K562 (cell line): Measurements from ENCODE around the gene NUAK1. TPM values are rescaled to one million over a fixed set of nuclear protein-coding genes. Genes with fewer than 3 reads are reported as not detected.

Experiments used
- ATAC-seq: fragments of 200-7000 bp; cut with Tn5 transposase; 3 replicates; pipeline ENCODE4 v1.9.1; 2020; ENCODE audit warnings: moderate library complexity
- BruUV-seq: library from RNA; stranded (reverse); fragments of 400-500 nt; replicated peaks from 2 replicates; lab custom pipeline; 2021; lab: Mats Ljungman, UMichigan
- CTCF ChIA-PET: fragments of 300-600 bp; formaldehyde crosslinking; extraction: SDS; loops from one replicate; lab custom pipeline; 2021; ENCODE audit warnings: low intra/inter-chr PET ratio; lab: Yijun Ruan, JAX
- POLR2A ChIA-PET: fragments of 300-600, 350-650 bp; sonication (Branson Sonifier 250); formaldehyde crosslinking; extraction: SDS; loops from one replicate; lab custom pipeline; 2021; ENCODE audit warnings: antibody characterized with exemption, inconsistent platforms; lab: Yijun Ruan, JAX
- DNase-seq, 4 experiments: peaks; one replicate each; pipeline versions ENCODE4 v3.0.0 to v3.0.0-alpha.2; 2011 to 2018; ENCODE audit warnings: low spot score in 3 of 4, mixed read lengths in 3 of 4; ENCODE audit errors: extremely low read depth in 1 of 4
- FAIRE-seq: peaks from 2 replicates; lab custom pipeline; 2011; peaks lifted over from hg19 to GRCh38; lab: Jason Lieb, UNC
- H2AFZ ChIP-seq: 2 replicates; pipeline ENCODE4 v1.6.0; 2011; ENCODE audit warnings: low read depth, low read length, control low read depth, inconsistent platforms
- H3K27ac ChIP-seq: fragments of 200-600 bp; 3 replicates; pipeline ENCODE4 v1.8.0; 2011; ENCODE audit warnings: low read depth, mild to moderate bottlenecking, control low read depth, inconsistent platforms, low read length, moderate library complexity, mixed read lengths; ENCODE audit errors: extremely low read depth
- H3K27me3 ChIP-seq, 2 experiments: fragments of 300-600 bp in 1 of 2; 2 replicates in 1 of 2; 3 replicates in 1 of 2; pipeline versions ENCODE4 v1.6.0 to v1.8.0; 2011; ENCODE audit warnings: inconsistent platforms in 2 of 2, low read length in 2 of 2, mild to moderate bottlenecking in 1 of 2, mixed read lengths in 1 of 2, moderate library complexity in 1 of 2; ENCODE audit not compliant: control insufficient read depth in 2 of 2, insufficient read depth in 2 of 2
- H3K36me3 ChIP-seq: fragments of 300-600 bp; 3 replicates; pipeline ENCODE4 v1.8.0; 2011; ENCODE audit warnings: mild to moderate bottlenecking, low read length, inconsistent platforms; ENCODE audit not compliant: control insufficient read depth, insufficient read depth
- H3K4me1 ChIP-seq, 2 experiments: fragments of 200-600 bp in 1 of 2; replicated peaks in 1 of 2; 2 replicates in 1 of 2; 3 replicates in 1 of 2; pipeline versions ENCODE4 v1.5.1 to v1.8.0; 2011; ENCODE audit warnings: inconsistent platforms in 2 of 2, low read length in 2 of 2, mild to moderate bottlenecking in 1 of 2, mixed read lengths in 1 of 2, moderate library complexity in 1 of 2; ENCODE audit not compliant: control insufficient read depth in 2 of 2, insufficient read depth in 2 of 2
- H3K4me2 ChIP-seq: 2 replicates; pipeline ENCODE4 v1.6.1; 2011; ENCODE audit warnings: low read length, control low read depth, inconsistent platforms, mixed read lengths; ENCODE audit not compliant: insufficient read depth
- H3K4me3 ChIP-seq: fragments of 200-600 bp; sonication (generic), shearing (Covaris generic); 2 replicates; pipeline ENCODE4 v1.5.1; 2016; ENCODE audit warnings: control low read depth, inconsistent platforms
- H3K79me2 ChIP-seq: fragments of 200-600 bp; 3 replicates; pipeline ENCODE4 v1.8.0; 2011; ENCODE audit warnings: low read length, inconsistent platforms; ENCODE audit not compliant: control insufficient read depth, insufficient read depth
- H3K9ac ChIP-seq, 2 experiments: 2 replicates each; pipeline versions ENCODE4 v1.6.0 to v1.6.1; 2011; ENCODE audit warnings: low read depth in 2 of 2, low read length in 2 of 2, control low read depth in 1 of 2, inconsistent platforms in 1 of 2, mild to moderate bottlenecking in 1 of 2, mixed read lengths in 1 of 2; ENCODE audit not compliant: insufficient read depth in 1 of 2
- H3K9me1 ChIP-seq: one replicate; pipeline ENCODE4 v1.6.0; 2011; ENCODE audit warnings: inconsistent platforms, mild to moderate bottlenecking, low read length, moderate library complexity; ENCODE audit not compliant: control insufficient read depth, insufficient read depth
- H3K9me3 ChIP-seq: replicated peaks from 2 replicates; pipeline ENCODE4 v1.5.1; 2011; ENCODE audit warnings: low read depth, low read length, inconsistent platforms; ENCODE audit not compliant: control insufficient read depth, insufficient read depth
- H4K20me1 ChIP-seq: replicated peaks from 2 replicates; pipeline ENCODE4 v1.6.1; 2011; ENCODE audit warnings: low read length, inconsistent platforms, mixed read lengths; ENCODE audit not compliant: control insufficient read depth, insufficient read depth
- CHD7 ChIP-seq: fragments of 200-600 bp; sonication (generic); IDR thresholded peaks from one replicate; pipeline ENCODE4 v1.6.1; 2012; ENCODE audit warnings: mild to moderate bottlenecking, low read depth, low read length, inconsistent platforms
- HNRNPLL ChIP-seq: fragments of 200-400 bp; formaldehyde crosslinking; IDR thresholded peaks from 2 replicates; pipeline ENCODE4 v1.6.1; 2017; ENCODE audit warnings: low read length, low read depth, mild to moderate bottlenecking; ENCODE audit not compliant: poor library complexity, severe bottlenecking
- RB1 ChIP-seq: fragments of 450-650 bp; IDR thresholded peaks from 2 replicates; pipeline ENCODE4 v1.6.1; 2017; ENCODE audit warnings: low read depth, mild to moderate bottlenecking
- RBFOX2 ChIP-seq: fragments of 200-400 bp; formaldehyde crosslinking; IDR thresholded peaks from 2 replicates; pipeline ENCODE4 v1.6.1; 2017; ENCODE audit warnings: low read depth, mild to moderate bottlenecking, low read length, moderate library complexity
- RFX5 ChIP-seq: IDR thresholded peaks from 2 replicates; pipeline ENCODE4 v1.6.1; 2011; ENCODE audit warnings: low read depth, mild to moderate bottlenecking, improper control_type of control experiment, low read length
- TARDBP ChIP-seq: fragments of 450-650 bp; IDR thresholded peaks from 2 replicates; pipeline ENCODE4 v1.6.1; 2016
- WGBS: fragments of 100-300 bp; shearing (Covaris generic); methylation state at CpG from one replicate; pipeline ENCODE4 v1.1.6; 2016; ENCODE audit warnings: low coverage, mixed read lengths; ENCODE audit not compliant: insufficient coverage; ENCODE audit errors: missing lambda C conversion rate; 5-methylcytosine and 5-hydroxymethylcytosine counted together
- in situ Hi-C: fragments of 300-500 bp; cut with MboI; formaldehyde crosslinking; loops from 4 replicates; pipeline ENCODE4 v1.15.0; 2018; ENCODE audit warnings: inconsistent platforms, mixed read lengths
- intact Hi-C: fragments of 100-400 bp; cut with micrococcal nuclease; formaldehyde crosslinking; loops from 2 replicates; pipeline ENCODE4 v1.14.2; 2022
- polyA plus RNA-seq, 8 experiments: library from polyadenylated mRNA; depleted of rRNA in 4 of 8; stranded (reverse) in 5 of 8; unstranded in 3 of 8; fragments of >200 nt; fragmentation: Nextera tagmentation in 2 of 8; fragmentation: Illumina TruSeq in 1 of 8; extraction: Ambion mirVana in 2 of 8; extraction: Trizol in 1 of 8; gene quantifications; 2 replicates each; pipeline versions ENCODE4 v1.2.1 to v1.2.3, GENCODE V29; 2011 to 2014; ENCODE audit warnings: inconsistent platforms in 1 of 8, missing spikeins in 1 of 8
- total RNA-seq, 7 experiments: library from RNA; depleted of rRNA in 6 of 7; stranded (reverse); fragments of >200 nt in 6 of 7; fragmentation: Illumina TruSeq in 2 of 7; extraction: Trizol in 2 of 7; gene quantifications; 2 replicates each; pipeline versions ENCODE4 v1.2.1 to v1.2.3, GENCODE V29; 2011 to 2021; ENCODE audit warnings: low replicate concordance in 1 of 7
- TF ChIP-seq, protein P1 (sequence below): IDR thresholded peaks from 2 replicates; pipeline ENCODE4 v1.6.1; 2012; ENCODE audit warnings: low read depth, low read length, improper control_type of control experiment, borderline replicate concordance

NUAK1 gene
- total and polyA plus RNA-seq, 9 of the 15 experiments (the other 6 are each of a cell fraction or from before 2014, with no cell fraction given), result 0.02 TPM; not detected in 8

DNA sequence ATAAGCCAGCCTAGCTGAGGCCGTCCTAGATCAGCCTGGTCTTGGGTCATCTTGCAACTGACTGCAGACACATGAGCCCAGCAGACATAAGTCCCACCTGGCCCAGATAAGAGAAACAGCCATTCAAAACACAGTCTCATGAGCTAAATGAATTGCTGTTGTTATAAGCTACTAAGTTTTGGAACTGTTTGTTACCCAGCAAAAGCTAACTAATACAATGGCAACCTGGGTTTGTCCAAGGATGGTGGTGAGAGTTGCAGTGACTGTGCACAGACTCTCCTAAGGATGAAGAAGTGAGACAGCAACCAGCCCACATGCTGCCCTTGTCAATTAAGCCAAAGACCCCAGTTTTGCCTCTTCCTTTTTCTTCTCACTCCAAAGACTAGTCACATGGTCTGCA, 22.2 kb upstream of the NUAK1 start:
- no peaks in the 10 kb centered on the region for H3K9me3 ChIP-seq
- no peak overlapping the region for H3K4me2 ChIP-seq
- ChIA-PET POLR2A (interaction anchor here (0.7 kb wide), 1 partner anchor 458 kb away, joined by 3 read pairs; no protein-coding TSS in a partner anchor), CTCF (no interaction called here)
- H3K79me2 ChIP-seq, result no peaks in the 10 kb centered on the region
- no peaks in the 10 kb centered on the region for H3K4me1 ChIP-seq
- no peaks in the 10 kb centered on the region for H3K36me3 ChIP-seq
- H3K4me3 ChIP-seq, result no peak overlapping the region
- H4K20me1 ChIP-seq, result no peaks in the 10 kb centered on the region
- H3K9ac ChIP-seq, result no peak overlapping the region
- no TSS peak for BruUV-seq
- no peak for FAIRE-seq
- no peak overlapping the region for H3K27ac ChIP-seq
- no peak overlapping the region for H2AFZ ChIP-seq
- in situ Hi-C loops (no loop called here), intact Hi-C loops (no loop called here)
- H3K9me1 ChIP-seq, result no peaks in the 10 kb centered on the region
- no peak for ATAC-seq
- no peaks in the 10 kb centered on the region; a peak in 2 of 5 replicates for H3K27me3 ChIP-seq
- no peak for DNase-seq
- WGBS, result 0% methylated on average over 1 of the region's 1 CpG
- no peak for TF ChIP-seq RB1
- no peak for TF ChIP-seq RFX5
- TF ChIP-seq, protein P1, sequence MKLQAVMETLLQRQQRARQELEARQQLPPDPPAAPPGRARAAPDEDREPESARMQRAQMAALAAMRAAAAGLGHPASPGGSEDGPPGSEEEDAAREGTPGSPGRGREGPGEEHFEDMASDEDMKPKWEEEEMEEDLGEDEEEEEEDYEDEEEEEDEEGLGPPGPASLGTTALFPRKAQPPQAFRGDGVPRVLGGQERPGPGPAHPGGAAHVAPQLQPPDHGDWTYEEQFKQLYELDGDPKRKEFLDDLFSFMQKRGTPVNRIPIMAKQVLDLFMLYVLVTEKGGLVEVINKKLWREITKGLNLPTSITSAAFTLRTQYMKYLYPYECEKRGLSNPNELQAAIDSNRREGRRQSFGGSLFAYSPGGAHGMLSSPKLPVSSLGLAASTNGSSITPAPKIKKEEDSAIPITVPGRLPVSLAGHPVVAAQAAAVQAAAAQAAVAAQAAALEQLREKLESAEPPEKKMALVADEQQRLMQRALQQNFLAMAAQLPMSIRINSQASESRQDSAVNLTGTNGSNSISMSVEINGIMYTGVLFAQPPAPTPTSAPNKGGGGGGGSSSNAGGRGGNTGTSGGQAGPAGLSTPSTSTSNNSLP, result no peak
- no peak for TF ChIP-seq RBFOX2
- no peak for TF ChIP-seq HNRNPLL
- TF ChIP-seq CHD7, result no peak
- TF ChIP-seq TARDBP, result no peak
